DOHH2 (cell line): Measurements from ENCODE around the gene TSNAXIP1.

Experiments
- CTCF ChIP-seq: fragments of 200-600 bp; sonication (generic); IDR thresholded peaks from one replicate; pipeline ENCODE4 v1.5.1; 2014; ENCODE audit warnings: antibody characterized with exemption, mild to moderate bottlenecking, low read depth, low read length; ENCODE audit not compliant: poor library complexity, severe bottlenecking
- EZH2phosphoT487 ChIP-seq: fragments of 200-600 bp; sonication (generic); IDR thresholded peaks from 2 replicates; pipeline ENCODE4 v1.6.1; 2017; ENCODE audit warnings: borderline replicate concordance, mild to moderate bottlenecking, antibody characterized with exemption, low read length, moderate library complexity, mixed read lengths

- TF ChIP-seq CTCF = no peak
- no peak for TF ChIP-seq EZH2phosphoT487
These were observed 65.5 kb downstream of the TSNAXIP1 start for GRCh38 chr16:67872131-67872630.
